ENCODE measurements around the gene TRIM63. TPM values are rescaled to one million over a fixed set of nuclear protein-coding genes. Genes with fewer than 3 reads are reported as not detected.

Gene TRIM63
- total RNA-seq, 2 experiments from 2014 or later, result not detected

- no peak for ATAC-seq (ENCODE audit: low read depth)
- no peak overlapping the region for H3K4me3 Mint-ChIP-seq
Observed at GRCh38 chr1:26006710-26007109, 60.7 kb downstream of the TRIM63 start.

GRCh38 chr1:26005434-26006105 is 61.9 kb downstream of the TRIM63 start:
- Mint-ChIP-seq H3K4me3 (no peak overlapping the region), H3K27me3 (peaks cover 13% of the 10 kb centered on the region), H3K27ac (no peak overlapping the region), H3K9me3 (no peaks in the 10 kb centered on the region), H3K36me3 (no peaks in the 10 kb centered on the region), H3K4me1 (peaks cover 2% of the 10 kb centered on the region)
- ATAC-seq (ENCODE audit: low read depth) (no peak), DNase-seq (no peak)
- POLR2A ChIA-PET, result no interaction called here

More at GRCh38 chr1:26006710-26007109, 60.7 kb downstream of the TRIM63 start:
- DNase-seq, result no peak
- peak overlapping the region; percentile 9 for H3K27ac Mint-ChIP-seq
- peaks cover 9% of the 10 kb centered on the region for H3K27me3 Mint-ChIP-seq
- no peaks in the 10 kb centered on the region for H3K36me3 Mint-ChIP-seq
- no peaks in the 10 kb centered on the region for H3K9me3 Mint-ChIP-seq
- POLR2A ChIA-PET, result no interaction called here
- peaks cover 2% of the 10 kb centered on the region for H3K4me1 Mint-ChIP-seq

DNA sequence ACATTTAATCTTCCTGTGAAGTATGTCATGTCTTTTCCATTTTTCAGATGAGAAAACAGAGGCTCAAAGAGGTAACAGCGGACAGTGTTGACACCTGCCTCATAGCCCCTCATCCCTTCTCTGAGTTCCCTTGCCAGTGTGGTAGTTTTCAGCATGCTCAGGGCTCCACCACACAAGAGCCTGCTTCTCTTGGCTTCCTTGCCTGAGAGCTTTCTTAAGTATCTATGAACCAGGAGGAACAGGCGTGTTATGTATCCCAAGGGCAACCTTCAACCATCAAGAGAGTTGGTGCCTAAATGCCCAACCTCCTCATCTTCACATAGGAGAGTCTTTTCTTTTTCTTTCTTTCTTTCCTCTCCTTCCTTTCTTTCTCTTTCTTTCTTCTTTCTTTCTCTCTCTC is 63.7 kb downstream of the TRIM63 start:
- H3K4me3 Mint-ChIP-seq, result no peak overlapping the region
- no peaks in the 10 kb centered on the region for H3K36me3 Mint-ChIP-seq
- H3K27ac Mint-ChIP-seq, result no peak overlapping the region
- H3K9me3 Mint-ChIP-seq, result no peaks in the 10 kb centered on the region
- POLR2A ChIA-PET, result no interaction called here
- peaks cover 3% of the 10 kb centered on the region for H3K4me1 Mint-ChIP-seq
- DNase-seq, result no peak
- no peak for ATAC-seq (ENCODE audit: low read depth)
- H3K27me3 Mint-ChIP-seq, result peaks cover 13% of the 10 kb centered on the region

- Mint-ChIP-seq H3K4me3 (no peak overlapping the region), H3K36me3 (no peaks in the 10 kb centered on the region), H3K27me3 (peaks cover 13% of the 10 kb centered on the region), H3K4me1 (peaks cover 7% of the 10 kb centered on the region), H3K27ac (no peak overlapping the region), H3K9me3 (no peaks in the 10 kb centered on the region)
- no peak for DNase-seq
- POLR2A ChIA-PET, result interaction anchor here (1.5 kb wide), 1 partner anchor 128 kb away, joined by 4 read pairs; the partner anchor contains the start of gene PAQR7
- no peak for ATAC-seq (ENCODE audit: low read depth)
Observed at GRCh38 chr1:26003262-26003661, 64.2 kb downstream of the TRIM63 start.

Other genes with a start within 250 kb of the TRIM63 start
- gene MTFR1L, start 247.7 kb downstream of the TRIM63 start, total RNA-seq, result 10 to 100 TPM; 40.8 to 41.3 TPM
- gene AUNIP, start 208.2 kb downstream of the TRIM63 start, total RNA-seq, result 1 to 10 TPM; 4.8 TPM
- 1 to 10 TPM; 4.7 to 5.2 TPM for gene PAQR7, start 191.9 kb downstream of the TRIM63 start, total RNA-seq
- 100 to 1,000 TPM; 575 to 595 TPM for gene STMN1, start 161.2 kb downstream of the TRIM63 start, total RNA-seq
- gene PAFAH2, start 69.6 kb downstream of the TRIM63 start, total RNA-seq, result 10 to 100 TPM; 13.5 to 15.4 TPM
- gene EXTL1, start 45.9 kb downstream of the TRIM63 start, total RNA-seq, result not detected
- not detected for gene SLC30A2, start 21.5 kb downstream of the TRIM63 start, total RNA-seq
- 10 to 100 TPM; 21.2 to 22.1 TPM for gene PDIK1L, start 44.2 kb upstream of the TRIM63 start, total RNA-seq
- not detected for gene FAM110D, start 91.4 kb upstream of the TRIM63 start, total RNA-seq
- gene C1orf232, start 101.3 kb upstream of the TRIM63 start, total RNA-seq, result not detected
- gene ZNF593, start 102.3 kb upstream of the TRIM63 start, total RNA-seq, result 10 to 100 TPM; 26.5 to 31.0 TPM
- not detected for gene ZNF593OS, start 104.2 kb upstream of the TRIM63 start, total RNA-seq
- gene CNKSR1, start 109.9 kb upstream of the TRIM63 start, total RNA-seq, result 1 to 10 TPM; 4.5 to 6.0 TPM
- gene CATSPER4, start 123.0 kb upstream of the TRIM63 start, total RNA-seq, result not detected
- 10 to 100 TPM; 36.0 to 37.2 TPM for gene CEP85, start 166.6 kb upstream of the TRIM63 start, total RNA-seq
- 100 to 1,000 TPM; 531 to 542 TPM for gene SH3BGRL3, start 212.5 kb upstream of the TRIM63 start, total RNA-seq
- gene UBXN11, start 239.0 kb upstream of the TRIM63 start, total RNA-seq, result 10 to 100 TPM; 60.5 to 64.1 TPM

All from activated naive CD8-positive, alpha-beta T cell treated with anti-CD3 and anti-CD28 coated beads, Interleukin-2, amount 10 ng/mL, durations not matched to agents 7 days and 5 days (primary cell).